Measurements from ENCODE around the gene MESP1.
"Not testable (repeated sequence)": the region's sequence is repeated elsewhere in the genome, so short reads cannot be mapped to it uniquely, and the experiment has no call there.

Gene MESP1, protein sequence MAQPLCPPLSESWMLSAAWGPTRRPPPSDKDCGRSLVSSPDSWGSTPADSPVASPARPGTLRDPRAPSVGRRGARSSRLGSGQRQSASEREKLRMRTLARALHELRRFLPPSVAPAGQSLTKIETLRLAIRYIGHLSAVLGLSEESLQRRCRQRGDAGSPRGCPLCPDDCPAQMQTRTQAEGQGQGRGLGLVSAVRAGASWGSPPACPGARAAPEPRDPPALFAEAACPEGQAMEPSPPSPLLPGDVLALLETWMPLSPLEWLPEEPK

DNA sequence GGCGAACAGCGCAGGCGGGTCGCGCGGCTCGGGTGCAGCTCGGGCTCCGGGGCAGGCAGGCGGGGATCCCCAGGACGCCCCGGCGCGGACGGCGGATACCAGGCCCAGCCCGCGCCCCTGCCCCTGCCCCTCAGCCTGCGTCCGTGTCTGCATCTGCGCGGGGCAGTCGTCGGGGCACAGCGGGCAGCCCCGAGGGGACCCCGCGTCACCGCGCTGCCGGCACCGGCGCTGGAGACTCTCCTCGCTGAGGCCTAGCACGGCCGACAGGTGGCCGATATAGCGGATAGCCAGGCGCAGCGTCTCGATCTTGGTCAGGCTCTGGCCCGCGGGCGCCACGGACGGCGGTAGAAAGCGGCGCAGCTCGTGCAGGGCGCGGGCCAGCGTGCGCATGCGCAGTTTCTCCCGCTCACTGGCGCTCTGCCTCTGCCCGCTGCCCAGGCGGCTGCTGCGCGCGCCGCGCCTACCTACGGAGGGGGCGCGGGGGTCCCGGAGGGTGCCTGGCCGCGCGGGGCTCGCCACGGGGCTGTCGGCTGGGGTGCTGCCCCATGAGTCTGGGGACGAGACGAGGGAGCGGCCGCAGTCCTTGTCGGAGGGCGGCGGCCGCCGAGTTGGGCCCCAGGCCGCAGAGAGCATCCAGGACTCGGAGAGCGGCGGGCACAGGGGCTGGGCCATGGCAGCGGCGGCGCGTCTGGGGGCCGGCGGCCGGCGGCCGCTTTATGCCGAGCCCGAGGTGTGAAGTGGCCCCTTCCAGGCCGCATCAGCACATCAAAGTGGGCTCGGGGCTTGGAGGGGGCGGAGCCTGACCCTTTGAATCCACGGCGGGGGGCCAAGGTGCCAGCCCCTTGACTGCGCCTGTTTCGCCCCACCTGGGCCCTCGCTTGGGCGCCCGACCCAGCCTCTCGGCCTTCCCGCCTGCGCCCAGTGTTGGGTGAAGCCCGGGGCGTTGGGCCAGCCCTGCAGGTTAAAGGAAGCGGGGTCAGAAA lies at the start of gene MESP1:
MESP1 (minus strand) TSS at position 690 of the 983 bp plus-strand sequence; CDS start at position 672, 18 bp downstream.
- peak; percentile 87 for DNase-seq (ENCODE audit: low read depth)

GRCh38 chr15:89799918-89800498 lies 49.0 kb upstream of the MESP1 start:
- DNase-seq (ENCODE audit: low read depth), result no peak

DNA sequence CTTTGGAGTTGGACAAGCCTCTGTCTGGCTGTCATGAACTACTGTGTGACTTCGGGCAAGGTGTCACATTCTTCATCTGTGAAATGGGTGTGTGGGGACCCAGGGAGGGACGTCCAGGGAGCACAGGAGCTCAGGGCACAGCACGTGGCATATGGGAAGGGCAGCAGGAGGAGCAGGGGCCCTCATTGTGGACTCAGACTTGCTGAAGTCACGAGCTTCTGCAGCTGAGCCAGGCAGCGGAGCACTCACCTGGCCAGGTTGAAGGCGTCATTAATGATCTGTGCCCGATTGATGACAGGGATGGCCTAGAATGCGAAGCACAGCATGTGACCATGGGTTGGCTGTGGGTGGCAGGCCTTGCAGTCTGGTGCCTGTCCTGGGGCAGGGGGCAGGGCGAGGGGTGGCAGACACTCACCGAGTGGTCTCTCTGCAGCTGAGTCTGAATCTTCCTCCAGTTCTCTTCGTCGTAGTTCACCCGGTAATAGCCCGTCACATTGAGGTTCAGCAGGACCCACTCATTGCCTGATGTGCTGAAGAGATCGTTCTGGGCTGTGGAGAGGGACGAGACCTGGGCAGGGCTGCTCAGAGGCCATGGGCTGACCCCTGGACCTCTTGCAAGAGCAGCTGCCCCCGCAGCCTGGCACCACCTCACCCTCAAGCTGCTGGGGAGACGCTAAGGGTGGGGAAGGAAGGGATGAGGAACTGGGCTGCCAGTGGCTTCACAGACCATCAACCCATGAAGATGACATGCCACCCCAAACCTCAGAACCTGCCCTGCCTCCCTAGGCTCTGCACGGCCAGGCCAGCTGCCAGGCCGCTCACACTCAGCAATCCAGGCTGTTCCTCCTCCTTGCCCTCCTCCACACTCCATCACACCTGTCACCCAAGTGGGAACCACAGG lies 48.2 kb upstream of the MESP1 start:
- DNase-seq (ENCODE audit: low read depth), result no peak

- no peak for DNase-seq (ENCODE audit: low read depth)
Measured at GRCh38 chr15:89797678-89798201, 46.7 kb upstream of the MESP1 start.

GRCh38 chr15:89795996-89796395 lies 44.9 kb upstream of the MESP1 start:
- DNase-seq (ENCODE audit: low read depth), result no peak

DNA sequence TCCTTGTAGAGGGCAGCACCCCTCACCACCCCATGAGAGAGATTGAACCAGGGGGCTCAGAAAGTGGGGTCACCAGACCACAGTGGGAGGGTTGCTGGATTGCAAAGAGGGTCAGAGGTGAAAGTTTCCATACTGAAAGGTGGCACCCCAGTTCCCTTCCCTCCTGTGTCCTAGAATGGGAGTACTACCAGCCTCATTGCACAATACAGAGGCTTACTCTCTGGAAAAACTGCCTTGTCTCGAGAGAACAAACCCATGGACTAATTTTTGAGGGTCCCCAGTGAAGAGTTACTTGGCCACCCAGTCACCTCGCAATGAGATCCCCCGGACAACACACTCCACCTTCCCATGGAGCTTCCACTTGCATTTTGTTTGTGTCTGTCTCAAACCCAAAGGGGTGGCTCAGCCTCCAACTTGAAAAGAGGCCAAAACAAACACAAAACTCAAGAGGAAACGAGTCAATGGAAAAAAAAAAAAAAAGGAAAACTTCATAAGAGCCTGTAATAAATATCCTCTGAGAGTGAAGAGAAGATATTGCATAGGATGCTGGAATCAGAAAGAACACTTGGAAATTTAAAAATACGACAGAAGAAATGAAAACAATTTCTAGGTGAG lies 43.7 kb upstream of the MESP1 start:
- DNase-seq (ENCODE audit: low read depth), result no peak

DNA sequence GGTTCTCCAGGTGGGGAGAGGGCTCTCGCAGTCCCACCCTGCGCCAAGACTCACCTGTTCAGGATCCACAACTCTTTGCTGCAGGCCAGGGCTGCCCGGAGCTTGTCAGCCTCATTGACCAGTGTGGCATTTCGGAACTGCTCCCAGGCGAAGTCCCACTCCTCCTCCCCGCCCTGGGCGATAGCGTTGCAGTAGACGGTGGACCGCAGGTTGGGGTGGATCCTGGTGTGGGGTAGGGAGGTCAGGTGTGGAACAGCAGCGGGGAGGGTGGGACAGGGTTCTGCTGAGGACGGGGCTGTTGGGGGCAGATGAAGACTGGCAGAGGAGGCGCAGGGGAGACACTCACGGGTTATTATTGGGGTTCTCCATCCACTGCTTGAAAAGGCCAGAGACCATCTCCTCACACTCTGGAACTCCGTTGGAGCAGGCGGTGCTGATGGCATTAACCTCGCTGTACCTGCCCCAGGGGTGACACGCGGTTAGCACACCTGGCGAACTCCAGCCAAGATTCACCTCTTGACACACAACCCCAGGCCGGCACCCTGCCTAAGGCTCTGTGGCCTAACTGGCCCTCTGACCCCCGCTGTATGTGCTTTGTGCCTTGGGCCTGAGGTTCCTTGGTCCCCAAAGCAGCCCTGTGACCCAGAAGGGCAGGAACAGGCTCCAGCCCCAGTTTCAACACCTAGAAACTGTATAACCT lies 41.2 kb upstream of the MESP1 start:
- no peak for DNase-seq (ENCODE audit: low read depth)

- no peak for DNase-seq (ENCODE audit: low read depth)
Measured at GRCh38 chr15:89790661-89791060, 39.6 kb upstream of the MESP1 start.

GRCh38 chr15:89790206-89790605 lies 39.2 kb upstream of the MESP1 start:
- DNase-seq (ENCODE audit: low read depth), result no peak

GRCh38 chr15:89788585-89788984 lies 37.5 kb upstream of the MESP1 start:
- not testable (repeated sequence) for DNase-seq (ENCODE audit: low read depth)

DNA sequence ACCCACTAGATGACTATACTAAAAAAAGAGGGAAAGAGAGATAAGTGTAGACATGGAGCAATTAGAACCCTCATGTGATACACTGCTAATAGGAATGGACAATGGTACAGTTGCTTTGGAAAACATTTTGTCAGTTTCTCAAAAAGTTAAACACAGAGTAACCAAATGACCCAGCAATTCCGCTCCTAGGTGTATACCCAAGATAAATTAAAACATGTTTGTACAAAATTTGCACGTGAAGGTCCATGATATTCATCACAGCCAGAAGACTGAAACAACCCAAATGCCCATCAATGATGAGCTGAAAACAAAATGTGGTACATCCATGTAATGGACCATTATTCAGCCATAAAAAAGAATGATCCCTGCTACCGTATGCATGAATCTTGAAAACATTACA lies 36.9 kb upstream of the MESP1 start:
- no peak for DNase-seq (ENCODE audit: low read depth)

- DNase-seq (ENCODE audit: low read depth), result no peak
Measured at GRCh38 chr15:89785774-89786140, 34.7 kb upstream of the MESP1 start.

- DNase-seq (ENCODE audit: low read depth), result no peak
Measured at GRCh38 chr15:89785064-89785773, 34.2 kb upstream of the MESP1 start.

DNA sequence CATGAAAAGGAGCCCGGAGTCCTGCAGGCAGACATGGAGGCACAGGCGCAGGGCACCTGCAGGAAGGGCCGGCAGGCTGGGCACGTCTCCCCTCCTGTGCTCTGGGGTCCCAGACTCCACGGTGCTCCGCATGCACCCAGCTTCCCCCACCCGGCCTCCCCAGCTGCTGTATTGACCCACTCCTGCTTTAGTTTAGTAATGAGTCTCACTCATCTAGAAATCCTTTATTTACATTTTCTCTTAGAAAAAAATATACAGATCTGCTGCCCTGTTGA lies 33.6 kb upstream of the MESP1 start:
- no peak for DNase-seq (ENCODE audit: low read depth)

- DNase-seq (ENCODE audit: low read depth), result no peak
Measured at GRCh38 chr15:89783861-89784685, 33.0 kb upstream of the MESP1 start.

- DNase-seq (ENCODE audit: low read depth), result no peak
Measured at GRCh38 chr15:89783111-89783860, 32.2 kb upstream of the MESP1 start.

DNA sequence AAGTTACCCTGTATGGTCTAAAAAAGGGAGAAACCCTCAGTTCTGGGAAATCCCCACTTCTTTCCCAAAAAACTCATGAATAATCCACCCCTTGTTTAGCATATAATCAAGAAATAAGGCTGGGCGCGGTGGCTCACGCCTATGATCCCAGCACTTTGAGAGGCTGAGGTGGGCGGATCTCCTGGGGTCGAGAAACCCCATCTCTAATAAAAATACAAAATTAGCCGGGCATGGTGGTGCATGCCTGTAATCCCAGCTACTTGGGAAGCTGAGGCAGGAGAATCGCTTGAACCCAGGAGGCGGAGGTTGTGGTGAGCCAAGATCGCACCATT lies 31.5 kb upstream of the MESP1 start:
- DNase-seq (ENCODE audit: low read depth), result not testable (repeated sequence)

DNA sequence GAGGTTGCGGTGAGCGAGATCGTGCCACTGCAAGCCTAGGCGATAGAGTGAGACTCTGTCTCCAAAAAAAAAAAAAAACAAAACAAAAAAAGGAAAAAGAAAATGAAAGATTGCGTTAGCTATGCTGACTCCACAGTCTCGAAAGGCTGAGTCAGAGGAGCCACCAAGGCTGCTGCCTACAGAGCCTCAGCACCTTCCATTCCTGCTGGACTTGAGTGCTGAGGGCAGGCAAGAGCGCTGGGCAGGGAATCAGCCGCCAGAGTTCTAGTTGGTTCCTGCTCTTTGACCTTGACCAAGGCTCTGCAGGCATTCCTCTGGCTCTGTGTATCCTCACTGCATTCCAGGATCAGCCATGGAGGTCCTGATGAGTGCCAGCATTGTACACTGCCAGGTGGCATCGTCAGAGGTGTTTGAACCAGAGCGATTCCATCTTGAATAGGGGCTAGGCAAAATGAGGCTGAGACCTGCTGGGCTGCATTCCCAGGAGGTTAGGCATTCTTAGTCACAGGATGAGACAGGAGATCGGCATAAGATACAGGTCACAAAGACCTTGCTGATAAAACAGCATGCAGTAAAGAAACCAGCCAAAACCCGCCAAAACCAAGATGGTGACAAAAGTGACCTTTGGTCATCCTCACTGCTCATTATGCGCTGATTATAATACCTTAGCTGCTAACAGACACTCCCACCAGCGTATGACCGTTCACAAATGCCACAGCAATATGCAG lies 31.0 kb upstream of the MESP1 start:
- DNase-seq (ENCODE audit: low read depth), result no peak
